Panc1 (cell line): ENCODE measurements around the gene TMEM132C. TPM values are rescaled to one million over a fixed set of nuclear protein-coding genes. Genes with fewer than 3 reads are reported as not detected.

Experiments
- ATAC-seq: fragments of 200-7000 bp; cut with Tn5 transposase; 2 replicates; pipeline ENCODE4 v1.9.1; 2020; ENCODE audit warnings: mild to moderate bottlenecking, moderate library complexity
- BruUV-seq: library from RNA; stranded (reverse); fragments of 400-500 nt; replicated peaks from 2 replicates; lab custom pipeline; 2021; lab: Mats Ljungman, UMichigan
- CTCF ChIA-PET: fragments of 300-600 bp; sonication (Branson Sonifier 250); formaldehyde crosslinking; loops from one replicate; lab custom pipeline; 2022; ENCODE audit warnings: antibody characterized with exemption; lab: Charles Lee
- POLR2A ChIA-PET: fragments of 300-600 bp; sonication (Branson Sonifier 250); formaldehyde crosslinking; loops from one replicate; lab custom pipeline; 2022; ENCODE audit warnings: antibody characterized with exemption; lab: Charles Lee
- DNase-seq: peaks from one replicate; pipeline ENCODE4 v3.0.0-alpha.2; 2010; ENCODE audit warnings: low read depth, low spot score
- H3K27ac ChIP-seq: 2 replicates; pipeline ENCODE4 v1.5.1; 2011; ENCODE audit warnings: mild to moderate bottlenecking, low read length, inconsistent platforms
- H3K27me3 ChIP-seq: fragments of 200-500 bp; sonication (Bioruptor generic); 2 replicates; pipeline ENCODE4 v1.6.0; 2014; ENCODE audit warnings: low read length, inconsistent platforms; ENCODE audit not compliant: control insufficient read depth, insufficient read depth
- H3K36me3 ChIP-seq: fragments of 200-500 bp; sonication (Bioruptor generic); 2 replicates; pipeline ENCODE4 v1.5.1; 2014; ENCODE audit warnings: inconsistent platforms, mild to moderate bottlenecking, low read length, moderate library complexity; ENCODE audit not compliant: control insufficient read depth, insufficient read depth
- H3K4me1 ChIP-seq: 2 replicates; pipeline ENCODE4 v1.5.1; 2011; ENCODE audit warnings: inconsistent platforms, mild to moderate bottlenecking, low read length, moderate library complexity; ENCODE audit not compliant: control insufficient read depth, insufficient read depth
- H3K4me3 ChIP-seq, 2 experiments: 2 replicates each; pipeline ENCODE4 v1.5.1; 2011 to 2012; ENCODE audit warnings: low read depth in 2 of 2, low read length in 2 of 2, mild to moderate bottlenecking in 2 of 2, inconsistent platforms in 1 of 2, moderate library complexity in 1 of 2
- H3K9me3 ChIP-seq: fragments of 200-500 bp; sonication (Bioruptor generic); 2 replicates; pipeline ENCODE4 v1.5.1; 2014; ENCODE audit warnings: low read depth, mild to moderate bottlenecking, inconsistent platforms, low read length, moderate library complexity; ENCODE audit not compliant: control insufficient read depth, insufficient read depth
- POLR2AphosphoS5 ChIP-seq: IDR thresholded peaks from 2 replicates; pipeline ENCODE4 v1.6.1; 2012; ENCODE audit warnings: mild to moderate bottlenecking, low read depth, low read length, moderate library complexity
- SIN3A ChIP-seq: IDR thresholded peaks from 2 replicates; pipeline ENCODE4 v1.6.1; 2012; ENCODE audit warnings: low read depth, mild to moderate bottlenecking, low read length, moderate library complexity, borderline replicate concordance; ENCODE audit not compliant: insufficient read depth
- TCF7L2 ChIP-seq: IDR thresholded peaks from 2 replicates; pipeline ENCODE4 v1.6.1; 2011; ENCODE audit warnings: mild to moderate bottlenecking, low read depth, low read length, inconsistent platforms
- in situ Hi-C: cut with HindIII; loops from 2 replicates; pipeline ENCODE4 v1.10.0; 2016; ENCODE audit warnings: low sequenced_read_pairs, low pct_unique_long_range_greater_than_20kb
- intact Hi-C: fragments of 100-400 bp; cut with micrococcal nuclease; formaldehyde crosslinking; loops from one replicate; pipeline ENCODE4 v1.10.0; 2022; ENCODE audit not compliant: unreplicated experiment
- total RNA-seq: library from RNA; stranded (reverse); gene quantifications from one replicate; pipeline ENCODE4 v1.2.1, GENCODE V29; 2021; ENCODE audit not compliant: unreplicated experiment
- TF ChIP-seq, protein P1 (sequence below): fragments of 450-650 bp; IDR thresholded peaks from 2 replicates; pipeline ENCODE4 v1.5.1; 2017; ENCODE audit warnings: mild to moderate bottlenecking
- TF ChIP-seq, protein P2 (sequence below), 2 experiments: IDR thresholded peaks; 2 replicates each; pipeline ENCODE4 v1.6.1; 2011 to 2012; ENCODE audit warnings: low read depth in 2 of 2, control low read depth in 1 of 2, low read length in 1 of 2, mild to moderate bottlenecking in 1 of 2, moderate library complexity in 1 of 2; ENCODE audit not compliant: insufficient read depth in 1 of 2

Gene TMEM132C
- total RNA-seq, 1 experiment from 2014 or later, result not detected

DNA sequence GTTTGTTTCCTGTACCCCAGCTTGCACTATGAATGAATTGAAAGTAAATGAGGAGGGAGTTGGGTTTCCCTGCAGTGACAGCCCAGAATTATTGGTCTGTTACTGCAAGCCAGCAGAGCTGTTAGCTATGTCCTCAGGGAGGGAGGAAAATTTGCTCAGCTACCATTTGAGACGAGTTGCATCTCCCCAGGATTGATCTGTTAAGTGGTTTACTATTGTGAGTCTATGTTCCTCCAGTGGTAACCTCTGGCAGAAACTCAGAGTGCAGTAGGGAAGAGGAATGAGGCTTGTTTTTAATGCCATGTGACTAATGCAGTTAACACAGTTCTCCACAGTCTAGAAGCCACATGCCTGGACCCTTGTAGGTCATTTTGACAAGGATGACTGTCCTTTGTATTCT is 382.9 kb downstream of the TMEM132C start:
- intact Hi-C loops (no loop called here), in situ Hi-C loops (no loop called here)
- no peaks in the 10 kb centered on the region for H3K36me3 ChIP-seq
- no peaks in the 10 kb centered on the region for H3K27me3 ChIP-seq
- no peaks in the 10 kb centered on the region for H3K4me1 ChIP-seq
- no peak for ATAC-seq
- no TSS peak for BruUV-seq
- DNase-seq, result no peak
- ChIA-PET POLR2A (no interaction called here), CTCF (no interaction called here)
- H3K4me3 ChIP-seq, result no peak overlapping the region
- no peak overlapping the region for H3K27ac ChIP-seq
- no peaks in the 10 kb centered on the region for H3K9me3 ChIP-seq
- TF ChIP-seq, protein P1, sequence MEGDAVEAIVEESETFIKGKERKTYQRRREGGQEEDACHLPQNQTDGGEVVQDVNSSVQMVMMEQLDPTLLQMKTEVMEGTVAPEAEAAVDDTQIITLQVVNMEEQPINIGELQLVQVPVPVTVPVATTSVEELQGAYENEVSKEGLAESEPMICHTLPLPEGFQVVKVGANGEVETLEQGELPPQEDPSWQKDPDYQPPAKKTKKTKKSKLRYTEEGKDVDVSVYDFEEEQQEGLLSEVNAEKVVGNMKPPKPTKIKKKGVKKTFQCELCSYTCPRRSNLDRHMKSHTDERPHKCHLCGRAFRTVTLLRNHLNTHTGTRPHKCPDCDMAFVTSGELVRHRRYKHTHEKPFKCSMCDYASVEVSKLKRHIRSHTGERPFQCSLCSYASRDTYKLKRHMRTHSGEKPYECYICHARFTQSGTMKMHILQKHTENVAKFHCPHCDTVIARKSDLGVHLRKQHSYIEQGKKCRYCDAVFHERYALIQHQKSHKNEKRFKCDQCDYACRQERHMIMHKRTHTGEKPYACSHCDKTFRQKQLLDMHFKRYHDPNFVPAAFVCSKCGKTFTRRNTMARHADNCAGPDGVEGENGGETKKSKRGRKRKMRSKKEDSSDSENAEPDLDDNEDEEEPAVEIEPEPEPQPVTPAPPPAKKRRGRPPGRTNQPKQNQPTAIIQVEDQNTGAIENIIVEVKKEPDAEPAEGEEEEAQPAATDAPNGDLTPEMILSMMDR, result no peak
- no peak for TF ChIP-seq TCF7L2
- TF ChIP-seq SIN3A, result no peak
- TF ChIP-seq, protein P2, sequence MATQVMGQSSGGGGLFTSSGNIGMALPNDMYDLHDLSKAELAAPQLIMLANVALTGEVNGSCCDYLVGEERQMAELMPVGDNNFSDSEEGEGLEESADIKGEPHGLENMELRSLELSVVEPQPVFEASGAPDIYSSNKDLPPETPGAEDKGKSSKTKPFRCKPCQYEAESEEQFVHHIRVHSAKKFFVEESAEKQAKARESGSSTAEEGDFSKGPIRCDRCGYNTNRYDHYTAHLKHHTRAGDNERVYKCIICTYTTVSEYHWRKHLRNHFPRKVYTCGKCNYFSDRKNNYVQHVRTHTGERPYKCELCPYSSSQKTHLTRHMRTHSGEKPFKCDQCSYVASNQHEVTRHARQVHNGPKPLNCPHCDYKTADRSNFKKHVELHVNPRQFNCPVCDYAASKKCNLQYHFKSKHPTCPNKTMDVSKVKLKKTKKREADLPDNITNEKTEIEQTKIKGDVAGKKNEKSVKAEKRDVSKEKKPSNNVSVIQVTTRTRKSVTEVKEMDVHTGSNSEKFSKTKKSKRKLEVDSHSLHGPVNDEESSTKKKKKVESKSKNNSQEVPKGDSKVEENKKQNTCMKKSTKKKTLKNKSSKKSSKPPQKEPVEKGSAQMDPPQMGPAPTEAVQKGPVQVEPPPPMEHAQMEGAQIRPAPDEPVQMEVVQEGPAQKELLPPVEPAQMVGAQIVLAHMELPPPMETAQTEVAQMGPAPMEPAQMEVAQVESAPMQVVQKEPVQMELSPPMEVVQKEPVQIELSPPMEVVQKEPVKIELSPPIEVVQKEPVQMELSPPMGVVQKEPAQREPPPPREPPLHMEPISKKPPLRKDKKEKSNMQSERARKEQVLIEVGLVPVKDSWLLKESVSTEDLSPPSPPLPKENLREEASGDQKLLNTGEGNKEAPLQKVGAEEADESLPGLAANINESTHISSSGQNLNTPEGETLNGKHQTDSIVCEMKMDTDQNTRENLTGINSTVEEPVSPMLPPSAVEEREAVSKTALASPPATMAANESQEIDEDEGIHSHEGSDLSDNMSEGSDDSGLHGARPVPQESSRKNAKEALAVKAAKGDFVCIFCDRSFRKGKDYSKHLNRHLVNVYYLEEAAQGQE (IDR thresholded peaks at IDR 0.05; ENCODE audit: insufficient read depth in 1 of 2, low read depth in 2 of 2, low read length in 1 of 2), result no peak
- no peak for TF ChIP-seq POLR2AphosphoS5

DNA sequence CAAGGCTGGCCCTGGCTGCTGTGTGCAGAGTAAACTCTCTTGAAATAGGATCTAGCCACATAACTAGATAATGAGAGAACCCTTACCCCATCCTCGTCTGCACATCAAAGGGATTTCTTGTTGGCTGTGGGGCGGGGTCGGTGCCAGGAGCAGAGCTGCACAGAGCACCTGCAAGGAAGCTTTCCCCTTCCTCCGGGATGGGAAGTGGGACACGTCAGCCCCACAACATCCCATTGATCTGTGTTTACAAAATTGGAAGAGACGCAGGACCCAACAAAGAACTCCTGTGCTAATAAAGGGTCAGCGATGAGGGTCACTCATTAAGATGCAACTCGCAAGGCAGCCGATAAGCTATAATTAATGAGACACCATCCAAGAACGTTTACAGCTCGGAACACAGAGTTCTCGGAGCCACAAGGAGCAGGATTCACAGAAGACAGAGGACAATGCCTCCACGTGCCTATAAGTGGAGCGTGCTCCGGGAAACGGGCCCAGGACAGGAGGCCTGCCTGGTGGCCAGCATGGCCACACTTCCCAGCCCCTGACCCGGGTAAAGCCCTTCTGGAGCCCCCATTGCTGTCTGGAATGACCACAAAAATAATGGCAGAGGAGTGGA is 385.3 kb downstream of the TMEM132C start:
- ChIA-PET CTCF (no interaction called here), POLR2A (no interaction called here)
- H3K27me3 ChIP-seq, result no peaks in the 10 kb centered on the region
- no peak overlapping the region for H3K27ac ChIP-seq
- TF ChIP-seq, protein P2 (IDR thresholded peaks at IDR 0.05; ENCODE audit: insufficient read depth in 1 of 2, low read depth in 2 of 2, low read length in 1 of 2), result no peak
- TF ChIP-seq, protein P1, result no peak
- TF ChIP-seq POLR2AphosphoS5 (no peak), TCF7L2 (no peak), SIN3A (no peak)
- in situ Hi-C loops, result no loop called here
- no peak overlapping the region for H3K4me3 ChIP-seq
- intact Hi-C loops, result no loop called here
- BruUV-seq, result no TSS peak
- H3K9me3 ChIP-seq, result no peaks in the 10 kb centered on the region
- DNase-seq (no peak), ATAC-seq (no peak)
- no peaks in the 10 kb centered on the region for H3K4me1 ChIP-seq
- H3K36me3 ChIP-seq, result no peaks in the 10 kb centered on the region
